Loucy (cell line): Measurements from ENCODE around the gene TSPAN9.

Experiments
- CTCF ChIP-seq: fragments of 200-600 bp; sonication (generic); conservative IDR thresholded peaks from 2 replicates; pipeline ENCODE4 v1.5.1; 2014; ENCODE audit warnings: mild to moderate bottlenecking, antibody characterized with exemption, low read length
- EZH2phosphoT487 ChIP-seq: fragments of 200-600 bp; IDR thresholded peaks from 2 replicates; pipeline ENCODE4 v1.6.1; 2018; ENCODE audit warnings: antibody characterized with exemption, mild to moderate bottlenecking, moderate library complexity, borderline replicate concordance

GRCh38 chr12:3035171-3035570 lies 42.0 kb upstream of the TSPAN9 start:
- TF ChIP-seq CTCF = no peak
- TF ChIP-seq EZH2phosphoT487 = no peak
